T-helper 9 cell (primary cell): ENCODE results near the gene OPRL1.
"Not testable (repeated sequence)": the region's sequence is repeated elsewhere in the genome, so short reads cannot be mapped to it uniquely, and the experiment has no call there.

Experiments
- DNase-seq: peaks from one replicate; pipeline ENCODE4 v3.0.0-alpha.2; 2020

OPRL1 gene

DNA sequence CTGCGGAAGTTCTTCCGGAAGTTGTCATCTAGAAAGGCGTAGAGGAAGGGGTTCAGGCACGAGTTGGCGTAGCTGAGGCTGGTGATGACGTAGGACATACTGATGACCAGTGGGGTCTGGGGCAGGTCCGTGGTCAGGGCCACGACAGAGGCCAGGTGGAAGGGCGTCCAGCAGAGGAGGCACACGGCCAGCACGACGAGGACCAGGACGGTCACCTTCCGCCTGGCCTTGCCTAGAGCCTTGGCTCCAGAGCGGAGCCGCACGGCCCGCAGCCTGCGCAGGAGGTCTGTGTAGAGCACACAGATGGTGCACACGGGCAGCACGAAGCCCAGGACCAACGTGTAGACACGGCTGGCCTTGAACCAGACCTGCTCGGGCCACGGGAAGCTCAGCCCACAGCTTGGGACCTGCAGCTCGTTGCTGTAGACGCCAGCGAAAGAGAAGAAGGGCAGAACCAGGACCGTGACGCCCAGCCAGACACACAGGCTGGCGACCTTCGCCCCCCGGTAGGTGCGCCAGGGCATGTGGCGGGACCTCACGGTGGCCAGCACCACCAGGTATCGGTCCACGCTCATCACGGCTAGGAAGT lies 26.1 kb downstream of the OPRL1 start:
- no peak for DNase-seq

DNA sequence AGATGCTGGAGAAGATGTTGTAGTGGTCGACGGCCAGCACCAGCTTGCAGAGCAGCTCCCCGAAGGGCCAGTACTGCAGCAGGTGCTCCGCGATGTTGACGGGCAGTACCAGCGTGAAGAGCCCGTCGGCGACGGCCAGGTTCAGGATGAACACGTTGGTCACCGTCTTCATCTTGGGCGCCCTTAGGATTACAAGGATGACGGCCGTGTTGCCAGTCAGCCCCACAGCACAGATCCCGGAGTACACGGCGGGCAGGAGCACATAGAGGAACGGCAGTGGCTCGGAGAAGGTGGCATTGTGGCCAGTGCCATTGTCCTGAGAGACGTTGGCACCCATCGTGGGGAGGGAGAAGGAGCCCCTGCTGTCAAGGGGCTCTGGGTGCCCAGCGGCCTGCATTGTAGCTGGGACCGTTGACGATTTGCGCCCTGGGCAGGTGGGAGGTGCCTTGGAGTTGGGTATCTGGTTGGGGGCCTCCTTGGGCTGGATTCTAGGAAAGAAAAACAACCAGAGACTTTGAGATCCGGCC lies 26.6 kb downstream of the OPRL1 start:
- DNase-seq, result no peak

DNA sequence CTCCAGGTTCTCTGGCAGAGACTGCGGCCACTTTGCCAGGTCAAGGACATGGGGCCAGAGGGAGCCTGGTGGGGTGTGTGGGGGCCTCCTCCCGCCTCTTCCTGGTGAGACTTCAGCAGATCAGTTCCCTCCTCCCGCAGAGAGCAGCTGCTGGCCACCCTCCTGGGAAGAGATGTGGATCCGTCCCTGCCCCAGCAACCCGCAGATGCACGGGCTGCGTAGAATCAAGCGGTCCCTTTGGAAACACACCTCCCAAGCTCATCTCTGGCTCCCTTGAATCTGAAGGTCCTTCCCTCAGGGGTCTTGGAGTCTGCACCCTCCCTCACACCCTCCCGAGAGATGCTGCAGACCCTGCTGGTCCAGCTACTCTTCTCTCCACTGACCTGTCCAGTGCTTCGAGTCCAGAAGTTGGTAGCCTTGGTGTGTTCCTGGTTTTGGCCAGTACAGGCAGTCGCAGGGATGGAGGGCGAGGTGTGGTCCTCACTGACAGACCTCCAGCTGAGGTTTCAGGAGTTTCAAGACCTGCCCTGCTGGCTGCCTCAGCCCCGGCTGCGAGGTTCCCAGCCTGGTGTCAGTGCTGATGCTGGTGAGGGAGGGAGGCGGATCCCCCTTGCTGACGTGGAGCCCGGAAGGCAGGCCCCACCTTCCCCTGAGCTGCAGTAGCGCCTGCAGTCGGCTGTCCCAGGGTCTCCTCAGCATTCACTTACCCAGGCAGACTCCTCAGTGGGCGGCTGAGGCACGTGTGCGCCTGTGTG lies 27.3 kb downstream of the OPRL1 start, which contains the start of gene NPBWR2:
TSS of gene NPBWR2 (minus strand) at position 585 of the 755 bp plus-strand sequence. CDS start 734 bp downstream, outside the sequence.
- DNase-seq, result no peak

DNA sequence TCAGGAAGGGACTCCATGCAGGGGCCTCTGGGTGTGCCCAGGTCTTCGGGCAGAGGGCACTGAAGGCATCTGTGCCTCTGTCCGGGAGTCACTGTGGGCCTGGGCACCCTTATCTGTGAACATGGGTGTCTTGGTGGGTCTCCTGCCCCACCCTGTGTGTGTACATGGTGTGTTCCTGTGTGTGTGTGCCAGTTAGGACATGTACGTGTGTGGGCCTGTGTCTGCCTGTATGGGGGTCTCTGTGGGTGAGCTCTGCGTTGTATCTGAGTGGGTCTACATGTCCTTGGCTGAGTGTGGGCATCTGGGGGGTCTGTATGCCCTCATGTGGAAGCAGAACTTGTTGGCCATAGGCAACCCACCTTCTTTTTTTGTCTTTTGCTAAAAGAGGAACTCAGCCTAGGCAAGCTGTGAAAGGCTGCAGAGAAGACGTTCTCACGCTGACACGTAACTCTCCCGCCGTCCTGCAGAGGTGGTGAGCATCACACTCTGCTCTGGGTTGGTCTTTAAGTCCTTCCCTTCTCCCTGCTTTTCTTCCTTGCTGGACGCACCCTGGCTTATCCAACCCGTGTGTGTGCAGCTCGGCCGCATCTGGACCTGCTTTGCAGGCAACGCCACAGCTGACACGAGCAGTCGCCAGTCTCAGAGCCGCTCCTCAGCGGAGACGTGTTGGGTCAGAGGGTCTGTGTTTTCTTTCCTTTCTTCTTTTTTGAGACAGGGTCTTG lies 28.0 kb downstream of the OPRL1 start:
- DNase-seq, result no peak

DNA sequence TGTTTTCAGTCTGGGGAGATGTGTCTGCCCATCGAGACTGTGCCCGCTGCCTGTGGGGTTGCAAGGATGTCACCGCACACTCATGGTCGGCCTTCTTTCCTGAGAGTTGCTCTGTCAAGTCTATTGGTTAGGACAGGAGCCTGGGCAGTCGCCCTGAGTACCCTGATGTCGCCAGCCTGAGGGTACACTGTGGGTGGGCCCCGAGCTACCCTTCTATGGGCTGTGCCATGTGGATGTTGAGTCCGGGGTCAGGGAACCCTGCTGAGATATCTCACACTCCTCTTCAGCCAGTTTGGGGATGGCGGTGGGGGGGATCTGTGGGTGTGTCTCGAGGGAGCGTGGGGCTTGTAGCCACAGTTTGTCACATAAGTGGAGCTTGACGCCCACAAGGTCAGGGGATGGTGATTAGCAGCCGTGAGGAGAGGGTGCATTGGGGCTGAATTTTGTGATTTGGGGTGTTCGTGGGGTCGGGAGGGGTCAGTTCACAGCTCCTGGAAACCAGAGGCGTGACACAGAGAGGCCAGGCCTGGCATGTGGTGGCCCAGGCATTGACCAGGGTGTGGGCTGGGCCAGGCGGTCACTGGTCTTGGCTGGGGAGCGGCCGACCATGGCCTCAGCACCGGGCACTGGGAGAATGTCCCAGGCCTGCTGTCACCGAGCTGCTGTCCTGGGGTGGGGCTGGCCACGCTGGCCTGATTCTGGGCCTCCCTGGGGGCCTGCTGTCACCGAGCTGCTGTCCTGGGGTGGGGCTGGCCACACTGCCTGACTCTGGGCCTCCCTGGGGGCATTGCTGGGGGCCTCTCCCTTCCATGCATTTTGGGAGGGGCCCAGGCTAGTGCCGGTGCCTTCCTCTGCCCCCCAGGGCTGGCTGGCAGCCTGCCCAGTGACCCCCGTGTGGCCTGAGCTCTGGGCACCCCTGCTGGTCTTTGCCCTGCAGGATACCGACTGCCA lies 29.1 kb downstream of the OPRL1 start:
- no peak for DNase-seq

DNA sequence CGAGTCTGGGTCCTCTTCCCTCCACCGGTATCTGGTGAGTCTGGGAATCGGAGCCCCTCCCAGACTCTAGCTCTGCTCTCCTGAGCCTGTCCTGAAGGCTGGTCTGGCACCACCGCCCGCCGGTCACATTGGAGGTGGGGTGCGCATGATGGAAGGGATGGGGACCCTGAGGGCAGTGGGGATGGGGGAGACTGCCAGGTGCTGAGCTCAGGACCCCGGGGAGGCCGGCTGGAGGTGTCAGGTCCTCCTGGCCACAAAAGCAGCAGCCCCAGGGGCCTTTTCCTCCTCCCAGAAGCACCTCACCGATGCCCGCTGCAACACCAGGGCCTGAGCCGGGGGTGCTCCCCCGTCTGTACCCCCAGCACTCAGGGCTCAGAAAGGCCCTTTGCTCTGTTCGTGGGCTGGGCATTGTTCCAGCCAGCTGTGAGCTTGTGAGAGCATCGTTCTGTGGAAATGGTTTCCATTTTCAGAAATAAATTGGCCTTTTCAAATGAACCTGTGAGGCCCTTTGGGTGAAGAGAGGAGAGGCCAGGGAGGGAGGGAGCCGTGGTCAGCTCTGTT lies 30.0 kb downstream of the OPRL1 start:
- no peak for DNase-seq

DNA sequence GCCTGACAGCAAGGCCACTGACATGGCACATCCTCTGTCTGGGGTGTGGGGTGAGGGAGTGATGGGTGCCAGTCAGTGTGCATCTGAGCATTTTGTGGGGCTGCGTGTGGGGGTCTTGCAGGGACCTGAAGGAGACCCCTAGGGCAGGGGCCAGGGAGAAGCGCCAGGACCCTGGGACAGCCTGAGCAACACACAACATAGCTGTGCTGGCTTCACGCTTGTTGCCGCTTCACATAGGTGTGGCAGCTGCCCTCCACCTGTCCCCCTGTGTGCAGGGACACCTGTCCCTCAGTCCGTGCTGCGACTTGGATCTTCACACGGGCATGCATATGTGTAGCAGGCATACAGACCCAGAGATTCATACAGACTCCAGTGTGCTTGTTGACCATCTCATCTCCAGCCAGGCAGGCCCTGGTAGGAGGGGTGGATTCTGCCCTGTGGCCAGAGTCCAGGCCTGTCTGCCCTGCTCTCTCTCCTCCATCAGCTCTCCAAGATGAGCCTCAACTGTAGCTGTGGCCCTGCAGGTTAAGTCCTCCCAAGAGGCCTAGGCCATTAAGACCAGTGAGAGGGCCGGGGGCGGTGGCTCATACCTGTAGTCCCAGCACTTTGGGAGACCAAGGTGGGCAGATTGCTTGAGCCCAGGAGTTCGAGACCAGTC lies 30.7 kb downstream of the OPRL1 start:
- DNase-seq, result no peak

DNA sequence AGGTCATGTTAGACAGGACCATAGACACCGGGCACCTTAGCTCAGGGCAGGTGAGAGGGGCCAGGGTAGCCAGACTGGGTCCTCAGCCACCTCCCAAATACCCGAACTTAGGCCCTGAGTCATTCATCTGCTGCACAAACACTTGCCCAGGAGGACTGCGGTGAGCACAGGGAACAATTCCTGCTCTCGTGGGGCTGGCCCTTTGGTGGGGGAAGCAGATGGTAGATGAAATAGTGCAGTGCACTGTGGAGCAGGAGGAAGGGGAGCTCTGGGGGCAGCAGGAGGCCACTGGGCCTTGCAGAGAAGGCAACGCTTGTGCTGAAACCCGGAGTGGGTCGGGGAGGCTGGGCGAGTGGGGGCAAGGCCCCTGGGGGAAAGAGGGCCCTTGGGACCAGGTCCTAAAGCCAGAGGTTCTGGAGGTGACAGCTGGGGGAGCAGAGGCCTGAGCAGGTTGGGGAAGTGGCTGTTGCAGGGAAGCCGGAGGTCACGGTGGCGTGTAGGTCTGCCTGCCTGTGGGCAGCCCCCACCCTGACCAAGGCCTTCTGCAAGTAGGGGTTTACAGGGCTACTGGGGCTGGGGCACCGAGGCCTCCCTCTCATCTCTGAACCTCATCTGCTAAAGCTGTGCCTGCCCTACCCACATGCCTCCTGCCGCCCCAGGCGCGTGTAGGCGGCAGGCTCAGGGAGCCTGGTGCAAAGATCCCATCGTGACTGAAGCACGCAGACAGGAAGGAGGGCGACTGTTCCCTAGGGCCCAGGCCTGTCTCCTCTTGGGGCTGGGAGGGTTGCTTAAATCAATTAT lies 32.2 kb downstream of the OPRL1 start:
- no peak for DNase-seq

DNA sequence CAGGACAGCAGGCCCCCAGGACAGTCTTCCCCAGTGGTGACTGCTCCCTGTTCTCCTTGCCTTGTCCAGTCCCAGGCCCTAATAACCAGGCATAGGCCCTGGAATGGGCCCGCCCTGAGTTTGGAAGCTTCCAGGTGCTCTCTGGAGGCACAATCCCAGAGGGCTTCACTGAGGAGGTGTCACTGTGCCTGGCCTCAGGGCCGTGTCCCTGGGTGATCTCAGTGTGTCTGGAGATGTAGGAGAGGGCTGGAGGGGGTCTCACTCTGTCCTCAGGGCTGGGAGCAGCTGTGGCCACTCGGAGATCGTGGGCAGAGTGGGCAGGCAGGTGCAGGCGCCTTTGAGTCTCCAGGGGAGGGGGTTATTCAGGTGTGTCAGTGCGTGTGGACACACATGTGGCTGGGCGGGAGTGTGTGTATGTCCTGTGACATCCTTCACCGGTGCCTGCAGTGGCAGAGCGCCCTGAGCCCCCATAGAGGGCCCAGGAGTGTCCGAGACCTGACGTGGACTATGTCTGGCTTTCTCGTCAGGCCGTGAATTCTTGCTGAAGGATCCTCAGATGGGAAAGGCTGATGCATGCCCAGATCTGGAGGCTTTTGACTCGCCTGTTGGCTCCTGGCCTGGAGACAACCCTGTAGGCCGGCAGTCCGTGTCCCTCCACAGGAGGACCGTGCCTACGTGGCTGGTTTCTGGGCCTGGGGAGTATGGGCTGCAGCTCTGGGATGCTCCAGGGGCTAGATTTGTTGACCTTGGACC lies 33.0 kb downstream of the OPRL1 start:
- no peak for DNase-seq

DNA sequence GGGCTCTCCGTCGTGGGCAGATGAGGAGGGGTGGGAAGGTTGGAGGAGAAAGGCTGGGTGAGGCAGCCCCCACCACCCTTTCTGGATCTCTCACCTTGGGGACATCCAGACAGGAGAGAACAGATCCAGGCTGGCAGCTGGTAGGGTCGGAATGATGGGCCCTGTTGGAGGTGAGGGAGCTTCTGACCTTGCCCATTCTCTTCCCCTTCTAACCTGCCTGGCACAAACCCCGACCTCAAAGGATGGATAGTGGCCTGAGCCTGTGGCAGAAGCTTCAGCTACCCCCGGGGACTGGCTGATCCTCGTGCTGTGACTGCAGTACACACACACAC lies 33.5 kb downstream of the OPRL1 start:
- no peak for DNase-seq

DNA sequence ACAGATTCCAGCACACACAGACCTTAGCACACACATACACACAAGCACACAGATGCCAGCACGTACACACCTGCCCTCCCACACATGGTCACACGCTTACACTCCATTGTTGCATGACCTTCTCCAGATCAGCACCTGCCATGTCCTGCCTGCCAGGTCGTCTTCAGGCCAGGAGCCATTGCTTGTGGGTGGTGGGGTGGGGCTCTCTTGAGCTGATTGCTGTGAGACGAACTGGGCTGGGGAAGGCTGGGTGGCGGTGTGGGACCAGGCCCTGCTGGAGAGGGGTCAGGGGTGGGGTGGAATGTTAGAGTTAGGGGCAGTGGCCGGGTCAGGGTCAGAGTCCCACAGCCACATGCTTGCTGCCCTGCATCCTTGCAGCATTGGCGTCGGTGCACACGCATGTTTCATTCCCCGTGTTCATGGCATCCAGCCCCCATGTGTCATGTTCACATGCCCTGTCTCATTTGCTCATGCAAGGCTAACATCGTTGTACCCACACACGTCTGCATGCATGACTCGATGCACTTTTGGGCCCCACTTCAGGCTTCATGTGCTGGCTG lies 34.0 kb downstream of the OPRL1 start:
- no peak for DNase-seq

DNA sequence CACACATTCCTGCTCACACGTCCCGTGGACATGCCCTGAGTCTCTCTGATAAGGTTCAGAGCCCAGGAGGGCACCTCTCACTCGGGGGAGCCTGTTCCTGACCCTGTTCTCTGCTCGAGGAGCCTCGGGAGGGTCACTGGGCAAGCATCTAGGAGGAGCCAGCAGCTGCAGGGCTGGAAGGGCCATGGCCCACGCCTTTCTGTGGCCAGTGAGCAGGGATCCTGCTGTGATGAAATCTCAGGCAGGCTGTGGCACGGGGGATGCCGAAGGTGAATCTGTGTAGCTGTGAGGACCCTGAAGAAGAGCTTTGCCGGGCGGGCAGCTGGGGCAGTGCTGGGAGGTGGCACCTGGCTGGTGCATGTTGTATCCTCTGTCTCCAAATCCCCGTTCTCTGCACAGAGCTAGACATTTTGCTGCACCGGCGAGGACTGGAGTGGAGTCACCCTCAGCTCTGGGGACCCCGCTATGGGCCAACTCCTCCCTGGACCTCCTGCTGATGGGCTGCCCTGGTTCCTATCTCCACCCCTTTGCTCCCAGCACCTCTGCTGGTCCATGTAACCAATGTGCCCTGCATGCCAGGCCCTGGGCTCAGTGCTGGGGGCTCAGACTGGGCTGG lies 34.6 kb downstream of the OPRL1 start:
- DNase-seq, result no peak

DNA sequence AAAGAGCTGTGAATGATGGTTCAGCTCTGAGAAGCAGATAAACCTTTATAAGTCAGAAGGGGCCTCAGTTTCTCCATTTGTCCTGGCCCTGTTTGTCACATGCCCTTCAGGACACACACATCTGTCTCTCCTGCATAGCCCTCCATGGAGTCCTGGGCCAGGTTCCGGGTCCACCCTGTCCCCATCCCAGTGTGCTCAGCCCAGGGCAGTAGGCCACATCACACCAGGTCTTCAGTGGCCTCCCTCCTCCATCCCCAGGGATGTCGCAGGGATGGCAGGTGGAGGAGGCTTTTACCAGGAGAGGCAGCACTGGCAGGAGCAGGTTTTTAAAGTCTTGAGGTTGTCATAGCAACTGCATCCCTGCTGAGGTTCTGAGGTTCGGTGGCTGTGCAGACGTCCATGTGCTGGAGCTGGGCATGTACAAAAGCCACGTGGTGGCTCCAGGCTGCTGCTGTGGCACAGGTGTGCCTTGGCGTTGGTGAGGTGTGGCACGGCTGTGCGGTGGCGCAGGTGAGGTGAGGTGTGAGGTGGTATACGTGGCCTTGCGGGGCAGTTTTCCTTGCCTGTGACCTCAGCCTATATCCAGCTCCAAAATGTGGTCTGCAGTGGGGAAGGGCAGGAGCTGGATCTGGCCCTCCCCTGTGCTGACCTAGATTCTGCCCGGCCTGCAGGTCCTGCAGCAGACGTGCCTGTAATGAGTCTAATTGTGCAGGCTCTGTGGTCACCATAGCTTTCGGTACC lies 35.5 kb downstream of the OPRL1 start:
- DNase-seq, result no peak

DNA sequence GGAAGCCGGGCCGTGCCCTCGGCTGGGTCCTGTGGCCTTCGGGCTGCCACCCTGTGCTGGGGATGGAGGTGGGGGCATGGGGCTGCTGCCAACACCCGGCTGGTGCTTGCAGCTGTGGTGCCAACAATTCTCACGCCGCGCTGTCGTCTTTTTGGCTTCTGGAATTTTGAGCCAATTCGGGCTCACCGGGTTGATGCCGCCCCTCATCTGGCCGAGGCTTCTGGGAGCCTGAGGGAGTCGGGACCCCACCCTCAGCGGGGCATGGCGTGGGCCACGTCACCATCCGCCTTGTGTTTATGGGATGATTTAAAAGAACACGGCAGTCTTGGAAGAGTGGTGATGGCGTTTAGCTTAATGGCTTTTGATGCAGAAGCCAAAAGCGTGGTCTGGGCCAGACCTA lies 36.1 kb downstream of the OPRL1 start:
- no peak for DNase-seq

DNA sequence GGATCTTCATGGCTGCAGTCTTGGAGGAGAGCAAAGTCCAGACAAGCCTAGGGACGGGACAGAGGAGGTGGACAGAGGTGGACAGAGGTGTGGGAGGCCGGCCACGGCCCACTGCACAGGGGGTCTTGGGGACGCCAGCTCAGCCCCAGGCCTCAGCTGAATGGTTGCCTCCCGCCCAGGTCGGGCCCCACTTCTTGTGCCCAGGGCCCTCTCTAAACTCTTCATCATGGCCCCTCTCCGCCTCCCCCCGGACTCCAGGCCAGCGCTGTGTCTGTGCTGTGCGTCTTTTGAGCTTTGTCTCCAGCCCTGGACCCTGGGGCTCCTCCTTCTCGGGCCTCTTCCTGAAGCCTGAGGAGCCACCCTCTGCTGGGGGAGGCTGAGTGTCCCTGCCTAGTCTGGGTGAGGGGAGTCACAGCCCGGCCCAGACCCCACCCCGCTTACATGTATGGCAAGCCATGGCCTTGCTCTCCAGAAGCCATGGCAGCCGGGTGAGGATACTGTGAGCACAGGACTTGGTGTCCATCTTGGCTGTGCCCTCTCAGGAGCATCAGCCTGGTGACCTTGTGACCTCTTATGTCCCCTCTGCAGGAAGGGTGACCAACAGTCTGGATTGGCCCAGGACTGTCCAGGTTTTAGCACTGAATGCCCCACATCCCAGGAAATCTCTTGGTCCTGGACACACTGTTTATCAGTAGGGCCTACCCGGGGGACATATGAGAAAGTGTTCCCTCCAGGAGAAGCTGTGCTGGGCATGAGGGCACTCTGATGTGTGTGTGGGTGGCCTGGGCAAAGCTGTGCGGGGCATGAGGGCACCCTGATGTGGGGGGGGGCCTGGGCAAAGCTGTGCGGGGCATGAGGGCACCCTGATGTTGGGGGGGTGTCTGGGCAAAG lies 36.9 kb downstream of the OPRL1 start:
- DNase-seq, result no peak

DNA sequence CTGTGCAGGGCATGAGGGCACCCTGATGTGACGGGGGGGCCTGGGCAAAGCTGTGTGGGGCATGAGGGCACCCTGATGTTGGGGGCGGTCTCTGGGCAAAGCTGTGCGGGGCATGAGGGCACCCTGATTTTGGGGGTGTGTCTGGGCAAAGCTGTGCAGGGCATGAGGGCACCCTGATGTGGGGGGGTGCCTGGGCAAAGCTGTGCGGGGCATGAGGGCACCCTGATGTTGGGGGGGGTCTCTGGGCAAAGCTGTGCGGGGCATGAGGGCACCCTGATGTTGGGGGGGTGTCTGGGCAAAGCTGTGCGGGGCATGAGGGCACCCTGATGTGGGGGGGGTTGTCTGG lies 37.5 kb downstream of the OPRL1 start:
- not testable (repeated sequence) for DNase-seq

DNA sequence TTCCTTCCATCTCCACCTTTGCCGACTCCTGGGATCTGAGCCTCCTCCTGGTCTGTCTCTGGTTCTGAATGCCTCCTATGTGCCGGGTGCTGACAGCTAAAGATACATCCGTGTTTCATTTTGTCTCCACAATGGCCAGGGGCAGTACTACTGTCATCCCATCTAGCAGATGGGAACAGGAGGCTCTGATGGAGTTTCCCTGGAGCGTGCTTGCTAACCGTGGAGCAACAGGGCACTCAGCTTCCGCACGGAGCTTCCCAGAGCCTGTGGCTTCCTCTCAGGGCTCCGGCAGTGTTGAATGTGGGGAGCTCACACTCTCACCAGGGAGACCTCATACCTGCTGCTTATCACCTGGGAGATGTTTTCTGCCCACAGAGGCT lies 39.4 kb downstream of the OPRL1 start:
- DNase-seq, result no peak
